Motor neuron (in vitro differentiated cells): ENCODE measurements around the gene FILIP1. TPM values are rescaled to one million over a fixed set of nuclear protein-coding genes. Genes with fewer than 3 reads are reported as not detected.
A peak's percentile ranks its signal among the peaks of the same experiment; 100 is the strongest.

ENCODE experiments used
- ATAC-seq, 8 experiments: fragments of 200-7000 bp; cut with Tn5 transposase; replicated peaks in 6 of 8; 2 replicates each; pipeline ENCODE4 v1.8.0; 2021; ENCODE audit warnings: mild to moderate bottlenecking in 8 of 8, moderate library complexity in 8 of 8
- H3K27ac ChIP-seq, 2 donors: fragments of 250-450 bp; sonication (Bioruptor Pico); 2 replicates each; pipeline ENCODE4 v1.9.0; 2021; ENCODE audit warnings: antibody characterized with exemption in 2 of 2, mild to moderate bottlenecking in 2 of 2, moderate library complexity in 1 of 2
- H3K4me1 ChIP-seq, 2 donors: fragments of 250-450 bp; sonication (Bioruptor Pico); replicated peaks in 1 of 2; 2 replicates each; pipeline ENCODE4 v1.6.1; 2021; ENCODE audit warnings: antibody characterized with exemption in 2 of 2, mild to moderate bottlenecking in 2 of 2, moderate library complexity in 1 of 2
- H3K4me3 ChIP-seq, 5 donors: fragments of 250-450 bp; sonication (Bioruptor Pico); 2 replicates each; pipeline ENCODE4 v1.9.0; 2021; ENCODE audit warnings: antibody characterized with exemption in 5 of 5, mild to moderate bottlenecking in 5 of 5, moderate library complexity in 4 of 5
- WGBS, 10 experiments: fragments of 450-650 bp; shearing (Covaris generic); methylation state at CpG; one replicate each; pipeline ENCODE4 v1.0.0; 2022; 5-methylcytosine and 5-hydroxymethylcytosine counted together
- in situ Hi-C, 9 experiments: fragments of 400-800 bp; cut with MboI; loops; one replicate each; pipeline ENCODE4 v1.15.0; 2021; ENCODE audit warnings: low sequenced_read_pairs in 9 of 9, low pct_unique_long_range_greater_than_20kb in 2 of 9; ENCODE audit not compliant: unreplicated experiment in 9 of 9
- total RNA-seq, 8 experiments: library from RNA; unstranded; fragments of 300-600 nt; gene quantifications; 2 replicates each; pipeline versions ENCODE4 v1.2.3 to v1.2.4, GENCODE V29; 2022

Gene FILIP1
- total RNA-seq, 8 experiments from 2014 or later = 0.27 to 10.8 (median 4.3) TPM

GRCh38 chr6:75326557-75327258 is 166.9 kb downstream of the FILIP1 start:
- H3K27ac ChIP-seq = no peak overlapping the region
- H3K4me1 ChIP-seq = peaks cover 4 to 9% of the 10 kb centered on the region in 2 donors
- peak in 4 of 8 experiments; percentile 33 to 51 (median 40) for ATAC-seq

GRCh38 chr6:75318900-75319299 is 174.7 kb downstream of the FILIP1 start:
- in situ Hi-C loops = loop anchor here in 3 of 9 experiments (25.0 kb wide), 2 partner anchors 193 to 218 kb away; no protein-coding TSS in a partner anchor
- no peaks in the 10 kb centered on the region for H3K4me1 ChIP-seq
- no peak for ATAC-seq
- 0 to 91% (median 71%) methylated on average over 1 to 2 of the region's 2 CpGs for WGBS, 10 experiments
- H3K4me3 ChIP-seq = no peak overlapping the region
- no peak overlapping the region for H3K27ac ChIP-seq

More at GRCh38 chr6:75326557-75327258, 166.9 kb downstream of the FILIP1 start:
- WGBS, 10 experiments = 0 to 83% (median 50%) methylated on average over 1 to 2 of the region's 2 CpGs; no CpG with 5 or more reads in 4 of the 10 experiments
- in situ Hi-C loops = no loop called here
- no peak overlapping the region for H3K4me3 ChIP-seq

- Histone ChIP-seq H3K4me3 (no peak overlapping the region), H3K27ac (no peak overlapping the region), H3K4me1 (no peaks in the 10 kb centered on the region)
- WGBS, 10 experiments = 24 to 100% (median 90%) methylated on average over 2 to 4 of the region's 4 CpGs; no CpG with 5 or more reads in 1 of the 10 experiments
- in situ Hi-C loops = loop anchor here in 3 of 9 experiments (25.0 kb wide), 2 partner anchors 195 to 220 kb away; no protein-coding TSS in a partner anchor
- ATAC-seq = no peak
These were observed 175.9 kb downstream of the FILIP1 start for GRCh38 chr6:75317503-75318206.

GRCh38 chr6:75315978-75316377 is 177.6 kb downstream of the FILIP1 start:
- H3K27ac ChIP-seq = no peak overlapping the region
- in situ Hi-C loops = loop anchor here in 3 of 9 experiments (25.0 kb wide), 2 partner anchors 196 to 221 kb away; no protein-coding TSS in a partner anchor
- H3K4me3 ChIP-seq = no peak overlapping the region
- ATAC-seq = no peak
- no peaks in the 10 kb centered on the region for H3K4me1 ChIP-seq

- 40 to 96% (median 68%) methylated on average over 1 to 10 of the region's 11 CpGs; no CpG with 5 or more reads in 2 of the 10 experiments for WGBS, 10 experiments
- ATAC-seq = no peak
- in situ Hi-C loops = loop anchor here in 3 of 9 experiments (25.0 kb wide), 2 partner anchors 204 to 229 kb away; no protein-coding TSS in a partner anchor
- H3K4me1 ChIP-seq = no peaks in the 10 kb centered on the region
- H3K4me3 ChIP-seq = no peak overlapping the region
- H3K27ac ChIP-seq = no peak overlapping the region
These were observed 185.2 kb downstream of the FILIP1 start for GRCh38 chr6:75308250-75308988.

GRCh38 chr6:75307364-75308004 is 186.1 kb downstream of the FILIP1 start:
- Histone ChIP-seq H3K4me3 (no peak overlapping the region), H3K4me1 (no peaks in the 10 kb centered on the region), H3K27ac (no peak overlapping the region)
- in situ Hi-C loops = loop anchor here in 3 of 9 experiments (25.0 kb wide), 2 partner anchors 205 to 230 kb away; no protein-coding TSS in a partner anchor
- no peak for ATAC-seq
- 20 to 100% (median 77%) methylated on average over 1 to 2 of the region's 2 CpGs for WGBS, 10 experiments

GRCh38 chr6:75306064-75306463 is 187.5 kb downstream of the FILIP1 start:
- WGBS, 10 experiments = 63 to 100% (median 96%) methylated on average over 2 to 3 of the region's 3 CpGs
- in situ Hi-C loops = loop anchor here in 3 of 9 experiments (25.0 kb wide), 2 partner anchors 206 to 231 kb away; no protein-coding TSS in a partner anchor
- Histone ChIP-seq H3K27ac (no peak overlapping the region), H3K4me3 (no peak overlapping the region), H3K4me1 (no peaks in the 10 kb centered on the region)
- no peak for ATAC-seq

GRCh38 chr6:75305573-75305972 is 188.0 kb downstream of the FILIP1 start:
- Histone ChIP-seq H3K4me3 (no peak overlapping the region), H3K27ac (no peak overlapping the region), H3K4me1 (no peaks in the 10 kb centered on the region)
- 0 to 87% (median 78%) methylated on average over 1 to 4 of the region's 5 CpGs; no CpG with 5 or more reads in 2 of the 10 experiments for WGBS, 10 experiments
- in situ Hi-C loops = loop anchor here in 3 of 9 experiments (25.0 kb wide), 2 partner anchors 207 to 232 kb away; no protein-coding TSS in a partner anchor
- no peak for ATAC-seq

GRCh38 chr6:75302280-75302679 is 191.3 kb downstream of the FILIP1 start:
- H3K4me3 ChIP-seq = no peak overlapping the region
- no peak overlapping the region for H3K27ac ChIP-seq
- in situ Hi-C loops = loop anchor here in 3 of 9 experiments (25.0 kb wide), 2 partner anchors 210 to 235 kb away; no protein-coding TSS in a partner anchor
- no peaks in the 10 kb centered on the region for H3K4me1 ChIP-seq
- ATAC-seq = no peak
- WGBS, 10 experiments = 75 to 100% (median 100%) methylated on average over 1 to 3 of the region's 3 CpGs; no CpG with 5 or more reads in 1 of the 10 experiments

- no peaks in the 10 kb centered on the region for H3K4me1 ChIP-seq
- in situ Hi-C loops = loop anchor here in 3 of 9 experiments (25.0 kb wide), 2 partner anchors 211 to 236 kb away; no protein-coding TSS in a partner anchor
- no peak overlapping the region for H3K27ac ChIP-seq
- H3K4me3 ChIP-seq = no peak overlapping the region
- no peak for ATAC-seq
These were observed 192.1 kb downstream of the FILIP1 start for GRCh38 chr6:75301537-75301936.

- in situ Hi-C loops = loop anchor here in 3 of 9 experiments (25.0 kb wide), 2 partner anchors 211 to 236 kb away; no protein-coding TSS in a partner anchor
- WGBS, 10 experiments = 70 to 100% (median 100%) methylated on average over 1 to 2 of the region's 2 CpGs; no CpG with 5 or more reads in 1 of the 10 experiments
- H3K4me1 ChIP-seq = no peaks in the 10 kb centered on the region
- ATAC-seq = no peak
- H3K4me3 ChIP-seq = no peak overlapping the region
- no peak overlapping the region for H3K27ac ChIP-seq
These were observed 192.5 kb downstream of the FILIP1 start for GRCh38 chr6:75301088-75301487.

GRCh38 chr6:75300531-75300855 is 193.1 kb downstream of the FILIP1 start:
- WGBS, 10 experiments = 0 to 100% (median 67%) methylated on average over 1 of the region's 1 CpG; no CpG with 5 or more reads in 1 of the 10 experiments
- Histone ChIP-seq H3K4me1 (no peaks in the 10 kb centered on the region), H3K4me3 (no peak overlapping the region), H3K27ac (no peak overlapping the region)
- in situ Hi-C loops = loop anchor here in 3 of 9 experiments (25.0 kb wide), 2 partner anchors 212 to 237 kb away; no protein-coding TSS in a partner anchor
- ATAC-seq = no peak
